K562 (cell line): ENCODE measurements around the gene FAM171A2. TPM values are rescaled to one million over a fixed set of nuclear protein-coding genes. Genes with fewer than 3 reads are reported as not detected.
A peak's percentile ranks its signal among the peaks of the same experiment; 100 is the strongest.

Experiments used
- ATAC-seq: fragments of 200-7000 bp; cut with Tn5 transposase; 3 replicates; pipeline ENCODE4 v1.9.1; 2020; ENCODE audit warnings: moderate library complexity
- BruUV-seq: library from RNA; stranded (reverse); fragments of 400-500 nt; replicated peaks from 2 replicates; lab custom pipeline; 2021; lab: Mats Ljungman, UMichigan
- CTCF ChIA-PET: fragments of 300-600 bp; formaldehyde crosslinking; extraction: SDS; loops from one replicate; lab custom pipeline; 2021; ENCODE audit warnings: low intra/inter-chr PET ratio; lab: Yijun Ruan, JAX
- POLR2A ChIA-PET: fragments of 300-600, 350-650 bp; sonication (Branson Sonifier 250); formaldehyde crosslinking; extraction: SDS; loops from one replicate; lab custom pipeline; 2021; ENCODE audit warnings: antibody characterized with exemption, inconsistent platforms; lab: Yijun Ruan, JAX
- DNase-seq, 4 experiments: peaks; one replicate each; pipeline versions ENCODE4 v3.0.0 to v3.0.0-alpha.2; 2011 to 2018; ENCODE audit warnings: low spot score in 3 of 4, mixed read lengths in 3 of 4; ENCODE audit errors: extremely low read depth in 1 of 4
- FAIRE-seq: peaks from 2 replicates; lab custom pipeline; 2011; peaks lifted over from hg19 to GRCh38; lab: Jason Lieb, UNC
- H2AFZ ChIP-seq: 2 replicates; pipeline ENCODE4 v1.6.0; 2011; ENCODE audit warnings: low read depth, low read length, control low read depth, inconsistent platforms
- H3K27ac ChIP-seq: fragments of 200-600 bp; 3 replicates; pipeline ENCODE4 v1.8.0; 2011; ENCODE audit warnings: low read depth, mild to moderate bottlenecking, control low read depth, inconsistent platforms, low read length, moderate library complexity, mixed read lengths; ENCODE audit errors: extremely low read depth
- H3K27me3 ChIP-seq, 2 experiments: fragments of 300-600 bp in 1 of 2; 2 replicates in 1 of 2; 3 replicates in 1 of 2; pipeline versions ENCODE4 v1.6.0 to v1.8.0; 2011; ENCODE audit warnings: inconsistent platforms in 2 of 2, low read length in 2 of 2, mild to moderate bottlenecking in 1 of 2, mixed read lengths in 1 of 2, moderate library complexity in 1 of 2; ENCODE audit not compliant: control insufficient read depth in 2 of 2, insufficient read depth in 2 of 2
- H3K36me3 ChIP-seq: fragments of 300-600 bp; 3 replicates; pipeline ENCODE4 v1.8.0; 2011; ENCODE audit warnings: mild to moderate bottlenecking, low read length, inconsistent platforms; ENCODE audit not compliant: control insufficient read depth, insufficient read depth
- H3K4me1 ChIP-seq, 2 experiments: fragments of 200-600 bp in 1 of 2; replicated peaks in 1 of 2; 2 replicates in 1 of 2; 3 replicates in 1 of 2; pipeline versions ENCODE4 v1.5.1 to v1.8.0; 2011; ENCODE audit warnings: inconsistent platforms in 2 of 2, low read length in 2 of 2, mild to moderate bottlenecking in 1 of 2, mixed read lengths in 1 of 2, moderate library complexity in 1 of 2; ENCODE audit not compliant: control insufficient read depth in 2 of 2, insufficient read depth in 2 of 2
- H3K4me2 ChIP-seq: 2 replicates; pipeline ENCODE4 v1.6.1; 2011; ENCODE audit warnings: low read length, control low read depth, inconsistent platforms, mixed read lengths; ENCODE audit not compliant: insufficient read depth
- H3K4me3 ChIP-seq: fragments of 200-600 bp; sonication (generic), shearing (Covaris generic); 2 replicates; pipeline ENCODE4 v1.5.1; 2016; ENCODE audit warnings: control low read depth, inconsistent platforms
- H3K79me2 ChIP-seq: fragments of 200-600 bp; 3 replicates; pipeline ENCODE4 v1.8.0; 2011; ENCODE audit warnings: low read length, inconsistent platforms; ENCODE audit not compliant: control insufficient read depth, insufficient read depth
- H3K9ac ChIP-seq, 2 experiments: 2 replicates each; pipeline versions ENCODE4 v1.6.0 to v1.6.1; 2011; ENCODE audit warnings: low read depth in 2 of 2, low read length in 2 of 2, control low read depth in 1 of 2, inconsistent platforms in 1 of 2, mild to moderate bottlenecking in 1 of 2, mixed read lengths in 1 of 2; ENCODE audit not compliant: insufficient read depth in 1 of 2
- H3K9me1 ChIP-seq: one replicate; pipeline ENCODE4 v1.6.0; 2011; ENCODE audit warnings: inconsistent platforms, mild to moderate bottlenecking, low read length, moderate library complexity; ENCODE audit not compliant: control insufficient read depth, insufficient read depth
- H3K9me3 ChIP-seq: replicated peaks from 2 replicates; pipeline ENCODE4 v1.5.1; 2011; ENCODE audit warnings: low read depth, low read length, inconsistent platforms; ENCODE audit not compliant: control insufficient read depth, insufficient read depth
- H4K20me1 ChIP-seq: replicated peaks from 2 replicates; pipeline ENCODE4 v1.6.1; 2011; ENCODE audit warnings: low read length, inconsistent platforms, mixed read lengths; ENCODE audit not compliant: control insufficient read depth, insufficient read depth
- BRD4 ChIP-seq: fragments of 200-600 bp; sonication (generic); IDR thresholded peaks from 2 replicates; pipeline ENCODE4 v1.6.1; 2017; ENCODE audit warnings: inconsistent platforms
- HNRNPL ChIP-seq: fragments of 200-400 bp; formaldehyde crosslinking; IDR thresholded peaks from 2 replicates; pipeline ENCODE4 v1.6.1; 2017; ENCODE audit warnings: low read depth, mild to moderate bottlenecking, low read length
- ILF3 ChIP-seq: fragments of 450-650 bp; IDR thresholded peaks from 2 replicates; pipeline ENCODE4 v1.6.1; 2018; ENCODE audit warnings: antibody characterized with exemption, mild to moderate bottlenecking, moderate library complexity, borderline replicate concordance
- POLR2A ChIP-seq: fragments of 450-650 bp; conservative IDR thresholded peaks from 2 replicates; pipeline ENCODE4 v1.6.1; 2016
- POLR2AphosphoS2 ChIP-seq: IDR thresholded peaks from 2 replicates; pipeline ENCODE4 v1.6.1; 2012; ENCODE audit warnings: low read length, improper control_type of control experiment
- POLR2G ChIP-seq: fragments of 200-400 bp; formaldehyde crosslinking; IDR thresholded peaks from 2 replicates; pipeline ENCODE4 v1.6.1; 2017; ENCODE audit warnings: low read depth, mild to moderate bottlenecking, antibody characterized with exemption, low read length, moderate library complexity
- PRPF4 ChIP-seq: fragments of 200-400 bp; formaldehyde crosslinking; IDR thresholded peaks from one replicate; pipeline ENCODE4 v1.6.1; 2017; ENCODE audit warnings: low read length, low read depth, mild to moderate bottlenecking; ENCODE audit not compliant: insufficient read depth, poor library complexity, severe bottlenecking
- PTBP1 ChIP-seq: fragments of 200-400 bp; formaldehyde crosslinking; IDR thresholded peaks from 2 replicates; pipeline ENCODE4 v1.6.1; 2017; ENCODE audit warnings: low read depth, low read length
- RBFOX2 ChIP-seq: fragments of 200-400 bp; formaldehyde crosslinking; IDR thresholded peaks from 2 replicates; pipeline ENCODE4 v1.6.1; 2017; ENCODE audit warnings: low read depth, mild to moderate bottlenecking, low read length, moderate library complexity
- RBM22 ChIP-seq: fragments of 200-400 bp; formaldehyde crosslinking; IDR thresholded peaks from 2 replicates; pipeline ENCODE4 v1.6.1; 2018; ENCODE audit warnings: low read length, low read depth; ENCODE audit not compliant: poor library complexity, severe bottlenecking
- SUPT5H ChIP-seq: fragments of 450-650 bp; IDR thresholded peaks from 2 replicates; pipeline ENCODE4 v1.6.1; 2016
- WGBS: fragments of 100-300 bp; shearing (Covaris generic); methylation state at CpG from one replicate; pipeline ENCODE4 v1.1.6; 2016; ENCODE audit warnings: low coverage, mixed read lengths; ENCODE audit not compliant: insufficient coverage; ENCODE audit errors: missing lambda C conversion rate; 5-methylcytosine and 5-hydroxymethylcytosine counted together
- in situ Hi-C: fragments of 300-500 bp; cut with MboI; formaldehyde crosslinking; loops from 4 replicates; pipeline ENCODE4 v1.15.0; 2018; ENCODE audit warnings: inconsistent platforms, mixed read lengths
- intact Hi-C: fragments of 100-400 bp; cut with micrococcal nuclease; formaldehyde crosslinking; loops from 2 replicates; pipeline ENCODE4 v1.14.2; 2022
- polyA plus RNA-seq, 8 experiments: library from polyadenylated mRNA; depleted of rRNA in 4 of 8; stranded (reverse) in 5 of 8; unstranded in 3 of 8; fragments of >200 nt; fragmentation: Nextera tagmentation in 2 of 8; fragmentation: Illumina TruSeq in 1 of 8; extraction: Ambion mirVana in 2 of 8; extraction: Trizol in 1 of 8; gene quantifications; 2 replicates each; pipeline versions ENCODE4 v1.2.1 to v1.2.3, GENCODE V29; 2011 to 2014; ENCODE audit warnings: inconsistent platforms in 1 of 8, missing spikeins in 1 of 8
- total RNA-seq, 7 experiments: library from RNA; depleted of rRNA in 6 of 7; stranded (reverse); fragments of >200 nt in 6 of 7; fragmentation: Illumina TruSeq in 2 of 7; extraction: Trizol in 2 of 7; gene quantifications; 2 replicates each; pipeline versions ENCODE4 v1.2.1 to v1.2.3, GENCODE V29; 2011 to 2021; ENCODE audit warnings: low replicate concordance in 1 of 7

The FAM171A2 gene
- total and polyA plus RNA-seq, 9 of the 15 experiments (the other 6 are each of a cell fraction or from before 2014, with no cell fraction given): 0.10 to 10.2 (median 2.0) TPM; not detected in 1

- Histone ChIP-seq H3K9ac (peak overlapping the region in 1 of 2 experiments; percentile 36; a peak in 1 of 4 replicates), H3K4me1 (peaks cover 5 to 64% of the 10 kb centered on the region in 2 experiments; a peak in 3 of 5 replicates), H3K27ac (no peak overlapping the region), H3K9me1 (peaks cover 6% of the 10 kb centered on the region), H3K9me3 (no peaks in the 10 kb centered on the region), H3K4me2 (no peak overlapping the region), H3K27me3 (peaks cover 3 to 22% of the 10 kb centered on the region in 2 experiments; a peak in 4 of 5 replicates), H2AFZ (no peak overlapping the region), H3K79me2 (peaks cover 9% of the 10 kb centered on the region), H3K36me3 (peaks cover 46% of the 10 kb centered on the region; the same call in 2 of the 3 replicates), H3K4me3 (no peak overlapping the region), H4K20me1 (peaks cover 8% of the 10 kb centered on the region; the same call in 1 of the 2 replicates)
- CTCF ChIA-PET: no interaction called here
- in situ Hi-C loops (no loop called here), intact Hi-C loops (no loop called here)
- no peak for FAIRE-seq
- TF ChIP-seq PTBP1: no peak
- peak; percentile 51; the same call in 1 of the 2 replicates for TF ChIP-seq SUPT5H
- no peak for TF ChIP-seq PRPF4
- peak; percentile 82 for TF ChIP-seq POLR2G
- TF ChIP-seq BRD4: no peak
- TF ChIP-seq ILF3: 0 out of 2 replicates have a peak, but pooled peaks have one; percentile 41
- TF ChIP-seq HNRNPL: 0 out of 2 replicates have a peak, but pooled peaks have one; percentile 25
- TF ChIP-seq RBM22: peak; percentile 39
- peak; percentile 87; the same call in 1 of the 2 replicates for TF ChIP-seq POLR2AphosphoS2
- TF ChIP-seq POLR2A: peak; percentile 54
- TF ChIP-seq RBFOX2: peak; percentile 55
- peak in 1 of 4 experiments; percentile 12 for DNase-seq
- no TSS peak for BruUV-seq
- peak; percentile 44 for ATAC-seq
- WGBS: 84% methylated on average over 13 of the region's 15 CpGs
- POLR2A ChIA-PET: interaction anchor here (0.6 to 2.0 kb wide), 8 partner anchors 9 to 167 kb away, joined by 3 to 7 read pairs (median 4); partner anchors contain the start of gene RUNDC3A
These were observed 45.4 kb downstream of the FAM171A2 start for GRCh38 chr17:44318077-44318892.
